ENCODE results near the gene ADAM15. TPM values are rescaled to one million over a fixed set of nuclear protein-coding genes. Genes with fewer than 3 reads are reported as not detected.
A peak's percentile ranks its signal among the peaks of the same experiment; 100 is the strongest.

Gene ADAM15
- total RNA-seq = 27.3 and 33.3 TPM in 2 replicates
- 51.7 TPM for polyA plus RNA-seq (2012)

DNA sequence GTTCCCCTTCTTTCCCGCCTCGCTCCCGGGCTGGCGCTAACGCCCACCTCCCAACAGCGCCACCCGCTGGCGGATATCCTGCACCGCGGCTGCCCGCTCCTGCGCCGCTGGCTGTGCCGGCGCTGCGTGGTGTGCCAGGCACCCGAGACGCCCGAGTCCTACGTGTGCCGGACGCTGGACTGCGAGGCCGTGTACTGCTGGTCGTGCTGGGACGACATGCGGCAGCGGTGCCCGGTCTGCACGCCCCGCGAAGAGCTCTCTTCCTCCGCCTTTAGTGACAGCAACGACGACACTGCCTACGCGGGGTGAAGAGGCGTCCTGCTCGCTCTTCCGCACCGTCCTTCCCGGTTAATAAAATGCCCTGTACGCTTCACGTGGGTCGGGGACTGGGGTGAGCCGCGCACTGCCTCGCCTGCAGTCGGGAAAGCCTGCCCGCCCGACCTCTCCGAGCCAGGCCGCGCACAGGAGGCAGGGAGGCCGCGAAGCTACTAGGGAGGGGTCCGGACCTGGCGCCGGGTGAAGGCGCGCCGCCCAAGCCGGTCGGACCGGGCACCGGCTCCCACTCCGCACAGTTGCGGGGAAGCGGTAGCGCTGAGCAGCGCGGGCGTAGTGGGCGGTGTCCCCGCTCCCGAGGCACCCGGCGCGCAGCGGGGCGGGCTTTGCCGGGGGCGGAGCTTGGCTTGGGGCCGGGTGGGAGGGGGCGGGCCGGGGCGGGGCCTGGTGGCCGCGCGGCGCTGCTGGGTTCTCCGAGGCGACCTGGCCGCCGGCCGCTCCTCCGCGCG is at the start of gene ADAM15:
TSS of gene ADAM15 (plus strand) at position 757 of the 782 bp plus-strand sequence. CDS start 71 bp downstream, outside the sequence.
- peak; percentile 80 for DNase-seq (ENCODE audit: low read depth)

DNA sequence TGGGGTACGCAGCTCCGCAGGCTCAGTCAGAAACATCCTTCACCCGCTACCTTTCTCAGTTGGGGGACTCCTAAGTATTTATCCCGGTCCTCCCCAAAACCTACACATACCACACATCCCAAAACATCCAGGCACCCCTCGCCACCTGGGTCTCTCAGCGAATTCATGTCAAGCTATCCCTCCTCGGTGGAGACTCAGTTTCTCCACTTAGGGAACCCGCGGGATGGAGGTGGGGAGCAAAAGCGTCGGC is 49.8 kb upstream of the ADAM15 start:
- no peak for DNase-seq (ENCODE audit: low read depth)

GRCh38 chr1:155001675-155002463 is 49.2 kb upstream of the ADAM15 start:
- peak; percentile 100 for DNase-seq (ENCODE audit: low read depth)

GRCh38 chr1:155002464-155003226 is 48.5 kb upstream of the ADAM15 start, which contains the start of gene ZBTB7B:
TSS of gene ZBTB7B (plus strand) at chr1:155002802. CDS start at chr1:155014661, 11,859 bp downstream.
- no peak for DNase-seq (ENCODE audit: low read depth)

DNA sequence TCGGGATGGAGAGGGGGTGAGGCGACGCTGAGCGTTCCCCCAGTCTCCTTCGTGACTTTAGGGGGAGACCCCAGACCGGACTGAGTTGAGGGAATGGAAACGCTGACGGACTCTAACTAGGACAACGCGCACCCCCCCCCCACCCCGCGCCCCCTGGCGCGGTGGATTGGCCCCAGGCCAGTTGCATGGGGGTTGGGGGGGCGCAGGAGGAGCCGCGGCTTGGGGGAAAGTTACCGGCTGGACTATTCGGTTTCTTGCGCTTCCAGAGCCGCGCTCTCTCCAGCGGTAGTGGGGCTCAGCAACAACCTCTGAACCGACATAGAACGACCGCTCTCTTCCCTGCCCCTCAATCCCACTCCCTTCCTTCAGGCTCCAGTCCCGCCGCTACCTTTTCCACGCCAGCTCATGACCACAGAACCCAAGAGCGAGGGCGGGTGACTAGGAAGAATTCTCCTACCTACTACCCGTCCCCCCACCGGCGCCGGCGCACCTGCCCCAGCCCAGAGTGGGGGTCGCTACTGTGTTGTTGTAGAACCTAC is 47.8 kb upstream of the ADAM15 start:
- no peak for DNase-seq (ENCODE audit: low read depth)

GRCh38 chr1:155003766-155004351 is 47.3 kb upstream of the ADAM15 start:
- peak; percentile 76 for DNase-seq (ENCODE audit: low read depth)

- no peak for DNase-seq (ENCODE audit: low read depth)
Measured at GRCh38 chr1:155004352-155005075, 46.6 kb upstream of the ADAM15 start.

GRCh38 chr1:155005076-155006011 is 45.8 kb upstream of the ADAM15 start:
- DNase-seq (ENCODE audit: low read depth) = no peak

- DNase-seq (ENCODE audit: low read depth) = no peak
Measured at GRCh38 chr1:155006601-155007101, 44.5 kb upstream of the ADAM15 start.

DNA sequence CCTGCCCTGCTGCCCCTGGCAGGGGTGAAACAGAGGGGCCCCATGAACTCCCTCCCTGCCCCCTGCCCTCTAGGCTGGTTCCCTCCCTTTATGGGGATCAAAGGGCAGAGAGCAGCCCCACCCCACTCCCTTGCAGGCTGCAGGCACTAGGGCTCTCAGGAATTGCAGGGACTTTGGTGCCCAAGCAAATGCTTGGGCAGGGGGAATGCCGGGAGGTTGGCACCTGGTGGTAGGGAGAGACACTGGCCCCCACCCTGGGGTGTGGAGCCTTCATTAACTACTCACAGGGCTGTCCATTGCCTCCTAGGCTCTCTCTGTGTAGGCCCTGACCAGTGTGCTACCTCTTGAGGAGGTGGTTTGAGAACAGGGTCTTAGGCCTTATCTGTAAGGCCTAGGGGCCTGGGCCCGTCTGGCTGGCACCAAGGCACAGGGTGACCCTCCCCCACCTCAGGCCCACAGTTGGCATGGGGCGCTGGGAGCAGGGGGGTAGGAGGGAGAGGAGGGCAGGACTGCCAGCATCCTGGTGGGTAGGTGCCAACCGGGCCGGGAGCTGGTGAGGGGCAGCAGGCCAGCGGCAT is 43.8 kb upstream of the ADAM15 start:
- DNase-seq (ENCODE audit: low read depth) = no peak

GRCh38 chr1:155008015-155008941 is 42.8 kb upstream of the ADAM15 start:
- peak; percentile 70 for DNase-seq (ENCODE audit: low read depth)

- DNase-seq (ENCODE audit: low read depth) = no peak
Measured at GRCh38 chr1:155009221-155009711, 41.9 kb upstream of the ADAM15 start.

DNA sequence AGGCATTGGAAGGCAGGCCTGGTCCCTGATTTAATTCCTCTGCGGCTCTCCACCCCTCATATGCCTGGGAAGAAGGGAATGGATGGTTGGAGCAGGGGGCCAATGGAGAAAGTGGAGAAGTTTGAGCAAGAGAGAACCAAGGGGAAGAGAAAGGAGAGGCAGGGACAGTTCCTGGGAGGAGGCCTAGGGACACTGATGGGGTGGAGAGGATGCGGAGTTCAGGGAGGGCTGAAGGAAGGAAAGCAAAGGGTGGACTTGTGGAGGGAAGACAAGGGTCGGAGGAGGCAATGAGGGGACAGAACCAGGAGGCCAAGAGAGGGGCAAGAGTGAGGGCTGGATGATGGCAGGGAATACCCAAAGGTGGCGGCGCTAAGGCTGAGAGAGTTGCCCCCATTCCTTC is 41.4 kb upstream of the ADAM15 start:
- no peak for DNase-seq (ENCODE audit: low read depth)

DNA sequence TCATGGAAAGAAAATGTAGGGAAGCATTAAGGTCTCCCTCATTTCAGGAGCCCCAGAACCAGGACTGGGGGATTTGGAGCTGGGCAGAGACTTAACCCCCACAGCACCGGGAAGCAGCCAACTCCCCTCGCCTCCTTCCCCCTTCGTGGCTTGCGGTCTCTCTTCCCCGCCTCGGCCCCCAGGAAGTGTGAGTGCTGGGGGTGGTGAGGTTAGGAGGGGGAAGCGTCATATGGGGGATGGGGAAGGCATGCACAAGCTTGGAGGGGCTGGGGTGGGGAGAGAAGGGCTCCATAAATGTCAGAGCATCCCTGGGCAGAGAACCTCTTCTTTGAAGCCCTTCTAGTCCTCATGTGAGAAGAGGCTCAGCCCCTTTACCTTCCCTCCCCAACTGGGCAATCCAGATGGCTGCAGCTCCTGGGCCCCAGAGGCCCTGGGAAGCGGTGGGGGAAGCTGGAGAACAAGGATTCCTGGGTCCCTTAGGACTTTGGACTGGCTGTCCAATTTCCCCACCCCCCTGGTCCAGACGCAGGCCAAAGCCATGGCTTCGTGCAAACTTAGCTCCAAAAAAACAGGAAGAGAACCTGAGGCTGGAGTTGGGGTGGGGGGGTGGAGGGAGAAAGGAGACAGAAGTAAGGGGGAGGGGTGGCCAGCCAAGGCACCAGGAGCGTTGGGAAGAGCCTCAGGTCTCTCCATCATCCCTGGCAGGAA is 40.8 kb upstream of the ADAM15 start:
- DNase-seq (ENCODE audit: low read depth) = no peak

DNA sequence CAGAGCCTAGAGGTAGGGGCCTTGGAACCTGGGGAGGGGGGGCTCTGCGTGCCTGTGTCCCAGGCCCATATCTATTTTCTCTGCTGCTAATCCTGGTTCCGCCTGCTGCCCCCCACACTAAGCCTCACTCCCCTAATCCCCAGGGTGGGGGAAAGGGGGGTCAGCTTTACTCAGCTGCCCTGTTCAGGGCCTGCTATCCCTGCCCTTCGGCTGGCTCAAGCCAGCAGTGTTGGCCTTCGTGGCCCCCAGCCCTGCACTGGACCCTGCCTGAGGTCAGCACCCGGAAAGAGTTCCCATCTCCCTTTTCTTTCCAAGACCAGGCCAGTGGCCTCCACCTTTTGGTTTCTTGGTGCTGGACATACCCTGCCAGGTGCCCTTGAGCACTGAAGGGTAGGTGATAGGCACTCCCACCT is 40.1 kb upstream of the ADAM15 start:
- no peak for DNase-seq (ENCODE audit: low read depth)

DNA sequence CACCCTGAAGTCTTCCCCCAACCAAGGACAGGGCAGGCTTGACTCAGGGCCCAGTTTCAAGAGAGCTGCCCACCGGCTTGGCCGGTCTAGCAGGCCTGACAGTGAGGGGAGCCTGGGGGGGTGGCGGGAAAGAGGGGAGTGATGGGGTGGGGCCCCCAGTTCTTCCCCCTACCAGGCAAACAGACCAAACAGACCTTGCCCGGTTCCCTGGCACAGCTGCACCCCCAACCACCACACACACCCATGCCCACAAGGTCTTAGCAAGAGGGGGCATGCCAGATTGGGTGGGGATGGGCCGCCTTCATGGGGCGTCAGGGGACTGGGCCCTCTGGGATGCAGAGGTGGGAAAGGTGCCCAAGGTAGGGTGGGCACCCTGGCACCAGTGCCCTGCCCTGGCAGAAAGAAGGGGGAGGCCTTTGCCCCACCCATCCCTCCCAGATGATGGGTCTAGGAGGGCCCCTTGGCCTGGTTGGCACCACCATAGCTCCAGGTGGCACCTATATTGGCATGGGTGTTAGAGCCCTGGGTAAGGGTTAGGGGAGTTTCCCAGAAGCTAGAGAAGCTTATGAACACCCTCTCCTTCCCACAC is 39.6 kb upstream of the ADAM15 start:
- DNase-seq (ENCODE audit: low read depth) = no peak
